ENCODE data around the gene GRB10. TPM values are rescaled to one million over a fixed set of nuclear protein-coding genes. Genes with fewer than 3 reads are reported as not detected.

Gene GRB10
- total and polyA plus RNA-seq, 4 donors, result 10.7 to 53.1 (median 17.5) TPM

DNA sequence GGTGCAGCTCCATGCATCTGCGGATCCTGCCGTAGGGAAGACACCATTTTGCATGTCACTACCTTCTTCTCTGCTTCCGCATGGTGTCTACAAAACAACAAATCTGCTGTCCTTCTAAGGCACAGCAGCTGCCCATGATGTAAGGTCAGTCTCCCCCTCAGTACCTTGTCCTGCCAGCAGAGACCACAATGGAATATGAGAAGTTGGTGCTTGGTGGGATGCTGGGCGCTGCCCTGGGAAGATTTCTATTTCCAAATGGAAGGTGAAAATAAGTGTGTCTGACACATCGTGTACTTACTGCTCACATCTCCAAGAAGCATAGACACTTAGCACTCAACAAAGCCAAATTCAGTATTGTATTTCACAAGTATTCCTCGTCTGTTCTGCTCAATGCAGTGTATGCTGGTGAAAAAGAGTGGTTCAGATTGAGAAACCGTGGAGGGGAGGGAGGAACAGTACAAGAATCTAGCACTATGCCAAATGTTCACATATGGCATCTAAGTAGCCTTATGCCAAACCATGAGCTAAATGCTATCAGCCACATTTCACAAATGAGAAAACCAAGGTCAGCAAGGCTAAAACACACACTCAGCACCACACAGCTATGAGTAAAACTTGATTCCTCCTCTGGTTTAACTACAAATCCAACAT is 95.0 kb downstream of the GRB10 start (continued):
- TF ChIP-seq, protein P1, sequence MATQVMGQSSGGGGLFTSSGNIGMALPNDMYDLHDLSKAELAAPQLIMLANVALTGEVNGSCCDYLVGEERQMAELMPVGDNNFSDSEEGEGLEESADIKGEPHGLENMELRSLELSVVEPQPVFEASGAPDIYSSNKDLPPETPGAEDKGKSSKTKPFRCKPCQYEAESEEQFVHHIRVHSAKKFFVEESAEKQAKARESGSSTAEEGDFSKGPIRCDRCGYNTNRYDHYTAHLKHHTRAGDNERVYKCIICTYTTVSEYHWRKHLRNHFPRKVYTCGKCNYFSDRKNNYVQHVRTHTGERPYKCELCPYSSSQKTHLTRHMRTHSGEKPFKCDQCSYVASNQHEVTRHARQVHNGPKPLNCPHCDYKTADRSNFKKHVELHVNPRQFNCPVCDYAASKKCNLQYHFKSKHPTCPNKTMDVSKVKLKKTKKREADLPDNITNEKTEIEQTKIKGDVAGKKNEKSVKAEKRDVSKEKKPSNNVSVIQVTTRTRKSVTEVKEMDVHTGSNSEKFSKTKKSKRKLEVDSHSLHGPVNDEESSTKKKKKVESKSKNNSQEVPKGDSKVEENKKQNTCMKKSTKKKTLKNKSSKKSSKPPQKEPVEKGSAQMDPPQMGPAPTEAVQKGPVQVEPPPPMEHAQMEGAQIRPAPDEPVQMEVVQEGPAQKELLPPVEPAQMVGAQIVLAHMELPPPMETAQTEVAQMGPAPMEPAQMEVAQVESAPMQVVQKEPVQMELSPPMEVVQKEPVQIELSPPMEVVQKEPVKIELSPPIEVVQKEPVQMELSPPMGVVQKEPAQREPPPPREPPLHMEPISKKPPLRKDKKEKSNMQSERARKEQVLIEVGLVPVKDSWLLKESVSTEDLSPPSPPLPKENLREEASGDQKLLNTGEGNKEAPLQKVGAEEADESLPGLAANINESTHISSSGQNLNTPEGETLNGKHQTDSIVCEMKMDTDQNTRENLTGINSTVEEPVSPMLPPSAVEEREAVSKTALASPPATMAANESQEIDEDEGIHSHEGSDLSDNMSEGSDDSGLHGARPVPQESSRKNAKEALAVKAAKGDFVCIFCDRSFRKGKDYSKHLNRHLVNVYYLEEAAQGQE (IDR thresholded peaks at IDR 0.05), result no peak

DNA sequence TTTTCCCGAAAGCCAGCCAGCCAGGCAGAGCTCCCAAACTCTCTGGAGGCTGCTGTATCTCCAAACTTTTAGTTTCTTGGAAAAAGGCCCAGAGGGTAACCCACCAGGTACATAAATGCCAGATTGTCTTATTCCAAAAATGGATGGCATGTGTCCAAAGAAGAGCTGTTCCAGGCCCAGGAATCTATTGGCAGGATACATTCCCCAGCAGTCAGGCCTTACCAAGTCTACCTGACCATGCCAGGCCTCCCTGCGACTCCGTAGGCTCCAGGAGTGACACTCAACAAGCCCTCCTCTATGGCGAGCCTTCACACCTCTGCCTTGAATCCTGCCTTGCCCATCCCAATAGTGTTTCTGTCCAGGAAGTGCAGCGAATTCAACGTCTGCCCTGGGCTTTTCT is 95.6 kb downstream of the GRB10 start:
- 59% methylated on average over 6 of the region's 6 CpGs for WGBS
- Histone ChIP-seq H3K27ac (ENCODE audit: low read depth in 1 of 2, low read length in 2 of 2) (peak overlapping the region; percentile 78 to 88), H3K4me3 (ENCODE audit: low read depth in 1 of 3, low read length in 3 of 3) (no peak overlapping the region), H3K27me3 (ENCODE audit: control insufficient read depth in 4 of 4, insufficient read depth in 4 of 4, low read length in 3 of 4) (no peaks in the 10 kb centered on the region), H3K9me3 (ENCODE audit: control insufficient read depth in 4 of 4, low read length in 3 of 4) (no peaks in the 10 kb centered on the region), H3K4me1 (ENCODE audit: control insufficient read depth in 4 of 4, insufficient read depth in 4 of 4, low read length in 3 of 4) (peaks cover 2 to 60% (median 45%) of the 10 kb centered on the region in 4 donors), H3K9ac (ENCODE audit: low read depth in 1 of 2, low read length in 2 of 2) (no peak overlapping the region), H3K36me3 (ENCODE audit: control insufficient read depth in 4 of 4, insufficient read depth in 3 of 4, low read depth in 1 of 4, low read length in 3 of 4) (peaks cover 0 to 4% (median 0%) of the 10 kb centered on the region in 4 donors)
- DNase-seq (ENCODE audit: low spot score), result no peak
- TF ChIP-seq, protein P2, sequence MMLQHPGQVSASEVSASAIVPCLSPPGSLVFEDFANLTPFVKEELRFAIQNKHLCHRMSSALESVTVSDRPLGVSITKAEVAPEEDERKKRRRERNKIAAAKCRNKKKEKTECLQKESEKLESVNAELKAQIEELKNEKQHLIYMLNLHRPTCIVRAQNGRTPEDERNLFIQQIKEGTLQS (IDR thresholded peaks at IDR 0.05), result no peak
- no peak for TF ChIP-seq FOXA1 (IDR thresholded peaks at IDR 0.05)
- TF ChIP-seq GABPA (IDR thresholded peaks at IDR 0.05 in 1 of 2, conservative IDR thresholded peaks at IDR 0.05 in 1 of 2), result no peak
- TF ChIP-seq, protein P1 (IDR thresholded peaks at IDR 0.05), result no peak
- TF ChIP-seq, protein P3, sequence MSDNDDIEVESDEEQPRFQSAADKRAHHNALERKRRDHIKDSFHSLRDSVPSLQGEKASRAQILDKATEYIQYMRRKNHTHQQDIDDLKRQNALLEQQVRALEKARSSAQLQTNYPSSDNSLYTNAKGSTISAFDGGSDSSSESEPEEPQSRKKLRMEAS (IDR thresholded peaks at IDR 0.05), result no peak
- TF ChIP-seq FOXA2 (IDR thresholded peaks at IDR 0.05), result no peak
- TF ChIP-seq RXRA (IDR thresholded peaks at IDR 0.05), result no peak
- TF ChIP-seq, protein P4, sequence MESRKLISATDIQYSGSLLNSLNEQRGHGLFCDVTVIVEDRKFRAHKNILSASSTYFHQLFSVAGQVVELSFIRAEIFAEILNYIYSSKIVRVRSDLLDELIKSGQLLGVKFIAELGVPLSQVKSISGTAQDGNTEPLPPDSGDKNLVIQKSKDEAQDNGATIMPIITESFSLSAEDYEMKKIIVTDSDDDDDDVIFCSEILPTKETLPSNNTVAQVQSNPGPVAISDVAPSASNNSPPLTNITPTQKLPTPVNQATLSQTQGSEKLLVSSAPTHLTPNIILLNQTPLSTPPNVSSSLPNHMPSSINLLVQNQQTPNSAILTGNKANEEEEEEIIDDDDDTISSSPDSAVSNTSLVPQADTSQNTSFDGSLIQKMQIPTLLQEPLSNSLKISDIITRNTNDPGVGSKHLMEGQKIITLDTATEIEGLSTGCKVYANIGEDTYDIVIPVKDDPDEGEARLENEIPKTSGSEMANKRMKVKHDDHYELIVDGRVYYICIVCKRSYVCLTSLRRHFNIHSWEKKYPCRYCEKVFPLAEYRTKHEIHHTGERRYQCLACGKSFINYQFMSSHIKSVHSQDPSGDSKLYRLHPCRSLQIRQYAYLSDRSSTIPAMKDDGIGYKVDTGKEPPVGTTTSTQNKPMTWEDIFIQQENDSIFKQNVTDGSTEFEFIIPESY (IDR thresholded peaks at IDR 0.05), result no peak
